Activated naive CD4-positive, alpha-beta T cell (primary cell): ENCODE data around the gene TRIM43.
"Not testable (repeated sequence)": the region's sequence is repeated elsewhere in the genome, so short reads cannot be mapped to it uniquely, and the experiment has no call there.

Experiments
- DNase-seq, 4 experiments: peaks; one replicate each; lab custom pipeline; 2025; lab: John Stamatoyannopoulos, UW

Gene TRIM43

DNA sequence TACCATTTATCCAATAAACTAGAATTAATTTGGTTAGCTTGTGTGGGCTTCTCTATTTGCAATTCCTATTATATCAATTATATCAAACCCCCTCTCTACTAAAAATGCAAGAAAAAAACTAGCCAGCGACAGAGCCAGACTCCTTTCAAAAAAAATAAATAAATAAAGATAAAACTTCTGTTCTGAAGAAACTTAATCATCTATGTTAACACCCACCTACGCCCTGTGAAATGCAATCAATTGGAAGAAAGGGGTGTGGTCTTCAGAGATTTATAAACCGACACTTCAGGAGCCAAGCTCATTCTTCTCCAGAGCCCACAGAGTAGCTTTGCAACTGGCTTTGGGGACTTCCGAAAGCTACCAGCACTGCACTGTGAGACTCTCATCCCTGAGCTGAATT lies at the start of gene TRIM43:
Gene TRIM43 (plus strand): TSS at position 301 of the 400 bp plus-strand sequence. CDS start 2,023 bp downstream, outside the sequence.
- not testable (repeated sequence) for DNase-seq

DNA sequence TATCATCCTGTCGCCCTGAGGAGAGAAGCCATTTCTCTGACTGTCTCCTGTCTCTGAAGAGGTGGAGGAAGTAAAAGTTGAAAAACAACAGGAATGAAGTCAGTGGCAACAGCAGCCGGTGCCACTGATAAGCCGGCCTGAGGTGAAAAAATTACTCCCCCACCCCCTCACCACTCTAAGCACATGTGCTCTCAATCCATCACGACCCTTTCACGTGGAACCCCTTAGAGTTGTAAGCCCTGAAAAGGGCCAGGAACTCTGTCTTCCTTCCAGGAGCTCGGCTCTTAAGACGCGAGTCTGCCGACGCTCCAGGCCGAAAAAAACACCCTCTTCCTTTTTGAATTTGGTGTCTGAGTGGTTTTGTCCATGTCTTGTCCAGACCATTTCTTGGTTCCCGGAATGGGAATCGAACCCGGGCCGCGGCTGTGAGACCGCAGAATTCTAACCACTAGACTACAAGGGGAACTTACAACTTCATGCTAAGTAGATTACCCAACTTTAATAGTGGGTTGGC lies 40.7 kb upstream of the TRIM43 start:
- no peak for DNase-seq

DNA sequence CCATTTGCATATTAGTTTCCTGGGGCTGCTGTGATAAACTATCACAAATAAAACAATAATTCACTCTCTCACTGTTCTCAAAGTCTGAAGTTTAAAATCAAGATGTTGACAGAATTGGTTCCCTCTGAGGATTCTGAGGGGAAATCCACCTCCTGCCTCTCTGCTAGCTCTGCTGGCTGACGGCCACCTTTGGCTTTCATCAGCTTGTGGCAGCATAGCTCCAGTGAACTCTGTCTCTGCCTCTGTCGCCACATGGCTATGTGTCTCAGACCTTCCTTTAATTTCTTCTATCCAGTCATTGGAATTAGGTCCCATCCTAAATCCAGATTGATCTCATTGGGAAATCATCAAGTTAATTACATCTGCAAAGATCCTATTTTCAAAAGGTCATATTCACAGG lies 38.9 kb upstream of the TRIM43 start:
- no peak for DNase-seq

DNA sequence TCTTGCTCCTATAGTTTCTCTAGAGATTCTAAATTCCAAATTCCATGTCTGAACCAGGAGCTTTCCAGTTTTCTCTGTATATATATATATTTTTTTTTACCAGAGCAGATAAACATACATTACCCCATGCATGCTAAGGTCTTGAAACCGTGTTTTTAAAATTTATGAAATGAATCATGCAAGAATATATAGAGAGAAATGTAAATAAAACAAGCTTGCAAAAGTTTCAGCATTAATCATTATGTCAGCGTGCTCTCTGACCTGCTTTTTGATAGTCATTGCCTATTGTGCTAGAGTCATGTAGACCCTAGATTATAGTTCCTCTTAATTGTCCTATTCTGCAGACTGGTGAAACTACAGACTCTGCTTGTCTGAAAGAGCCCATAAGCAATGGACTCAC lies 22.6 kb upstream of the TRIM43 start:
- DNase-seq = no peak

DNA sequence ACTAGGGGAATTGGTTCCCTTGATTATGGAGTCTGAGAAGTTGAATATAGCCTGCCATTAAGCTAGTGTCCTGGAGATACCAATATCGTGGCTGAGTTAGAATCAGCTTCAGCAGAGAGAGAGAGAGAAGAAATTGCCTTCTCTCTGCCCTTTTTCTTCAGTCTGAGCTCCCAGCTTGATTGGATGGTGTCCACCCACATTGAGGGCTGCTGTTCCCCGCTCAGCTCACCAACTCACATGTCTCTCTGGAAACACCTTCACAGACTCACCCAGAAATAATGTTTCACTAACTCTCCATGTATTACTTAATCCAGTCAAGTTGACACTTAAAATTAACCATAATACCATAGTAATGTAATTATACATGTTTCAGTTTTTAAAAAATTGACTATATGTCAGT lies 17.9 kb upstream of the TRIM43 start:
- no peak for DNase-seq

DNA sequence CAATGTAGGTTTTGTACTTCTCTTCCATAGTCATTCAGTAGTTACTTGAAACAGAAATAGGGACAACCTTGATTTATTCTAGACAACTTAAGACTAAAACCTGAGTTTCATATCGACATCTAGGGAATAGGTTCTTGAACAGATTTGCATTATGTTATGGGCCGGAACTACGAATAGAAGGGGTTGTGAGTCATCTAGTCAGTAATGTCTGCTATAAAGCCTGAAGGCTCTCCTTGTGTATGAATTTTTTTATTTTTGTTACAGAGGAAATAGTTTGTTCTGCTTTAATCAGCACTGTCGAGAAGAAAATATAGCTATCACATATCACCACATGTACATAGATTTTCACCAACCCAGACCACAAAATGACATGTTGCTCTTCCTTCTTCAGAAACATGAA lies 17.3 kb upstream of the TRIM43 start:
- no peak for DNase-seq

DNA sequence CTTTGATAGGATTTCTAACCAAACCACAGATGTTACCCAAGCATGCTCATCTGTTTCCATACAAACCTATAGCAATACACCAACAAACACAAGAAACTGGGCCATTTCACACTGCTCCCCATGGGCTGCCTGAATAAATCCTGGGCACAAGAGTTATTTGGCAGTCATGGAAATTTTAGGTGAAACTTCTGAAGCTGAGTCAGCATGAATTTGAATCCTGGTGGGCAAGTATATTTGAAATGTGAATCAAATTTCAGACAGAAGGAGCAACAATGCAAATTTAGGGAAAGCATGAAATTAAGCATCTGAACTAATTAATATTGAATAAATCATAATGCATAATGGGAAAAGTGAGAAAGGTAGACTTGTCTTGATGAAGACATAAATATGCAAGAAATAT lies 15.9 kb upstream of the TRIM43 start:
- DNase-seq = no peak

DNA sequence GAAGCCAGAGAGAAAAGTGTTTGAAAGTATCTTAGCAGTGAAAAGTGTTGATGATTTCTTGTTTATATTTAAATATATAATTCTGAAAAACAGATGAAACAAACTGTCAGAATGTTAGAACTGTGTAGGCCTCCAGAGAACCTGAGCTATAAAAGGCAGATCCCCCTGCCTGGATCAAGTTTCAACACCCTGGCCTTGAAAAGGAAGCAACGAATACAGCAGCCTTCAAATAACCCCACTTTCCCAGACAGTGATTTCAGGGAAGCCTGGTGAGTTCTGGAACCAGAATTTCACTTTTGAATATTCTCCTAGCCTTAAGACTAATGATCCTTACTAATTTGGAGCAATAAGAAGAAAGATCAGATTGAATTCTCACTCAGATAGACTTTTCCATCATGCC lies 13.3 kb upstream of the TRIM43 start:
- DNase-seq = no peak

DNA sequence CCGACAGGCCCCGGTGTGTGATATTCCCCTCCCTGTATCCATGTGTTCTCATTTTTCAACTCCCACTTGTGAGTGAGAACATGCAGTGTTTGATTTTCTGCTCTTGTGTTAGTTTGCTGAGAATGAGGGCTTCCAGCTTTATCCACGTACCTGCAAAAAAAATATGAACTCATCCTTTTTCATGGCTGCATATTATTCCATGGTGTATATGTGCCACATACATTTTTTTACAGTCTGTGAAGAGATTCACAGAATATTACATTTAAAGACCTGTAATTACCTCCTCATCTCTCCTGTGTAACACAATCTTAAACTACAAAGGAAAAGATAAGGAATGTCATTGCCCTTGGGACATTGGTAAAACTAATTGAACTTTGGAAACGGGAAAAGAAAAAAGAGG lies 8.3 kb upstream of the TRIM43 start:
- not testable (repeated sequence) for DNase-seq

DNA sequence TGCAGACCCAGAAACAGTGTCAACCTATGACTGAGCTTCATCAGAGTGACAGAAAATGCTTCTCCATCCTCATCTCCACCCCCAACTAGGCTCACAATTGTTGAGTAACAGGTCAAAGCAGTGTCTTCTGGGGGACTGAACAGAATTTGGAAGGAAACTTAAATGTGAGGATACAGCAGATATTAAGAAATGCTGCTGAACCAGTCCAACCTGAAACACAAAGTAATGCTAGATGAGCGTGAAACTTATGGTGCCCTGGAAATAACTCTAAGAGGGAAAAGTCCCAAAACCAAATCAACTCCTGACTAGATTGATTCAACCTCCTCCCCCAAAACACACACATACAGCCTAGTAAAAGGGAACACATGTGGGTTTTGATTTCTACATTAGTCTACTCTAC lies 7.5 kb upstream of the TRIM43 start:
- DNase-seq = not testable (repeated sequence)

DNA sequence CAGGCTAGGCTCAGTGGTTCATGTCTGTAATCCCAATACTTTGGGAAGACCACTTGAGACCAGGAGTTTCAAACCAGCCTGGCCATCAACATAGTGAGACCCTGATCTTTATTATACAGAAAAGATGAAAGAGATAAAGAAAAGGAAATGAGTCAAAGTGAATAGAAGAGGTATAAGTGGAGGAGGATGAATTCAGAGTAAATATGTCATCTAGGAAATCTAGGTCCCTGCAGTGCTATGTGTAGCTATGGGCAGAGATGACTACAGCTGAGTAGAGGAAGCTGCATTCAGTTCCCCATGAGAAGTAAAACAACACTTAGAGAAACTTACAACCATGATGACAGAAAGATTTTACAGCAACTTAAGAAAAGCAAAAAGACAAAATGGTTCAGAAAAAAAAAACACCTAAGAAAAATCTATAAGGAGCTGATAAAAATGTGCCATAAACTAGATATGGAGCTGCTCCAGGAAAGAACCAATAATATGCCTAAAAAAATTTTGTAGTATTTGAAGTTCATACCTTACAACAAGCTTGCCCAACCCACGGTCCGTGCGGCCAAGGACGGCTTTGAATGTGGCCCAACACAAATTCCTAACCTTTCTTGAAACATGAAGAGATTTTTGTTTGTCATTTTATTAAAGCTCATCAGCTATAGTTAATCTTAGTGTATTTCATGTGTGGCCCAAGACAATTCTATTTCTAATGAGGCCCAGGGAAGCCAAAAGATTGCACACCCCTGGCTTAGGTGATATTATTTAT lies 1.8 kb upstream of the TRIM43 start:
- DNase-seq = not testable (repeated sequence)

DNA sequence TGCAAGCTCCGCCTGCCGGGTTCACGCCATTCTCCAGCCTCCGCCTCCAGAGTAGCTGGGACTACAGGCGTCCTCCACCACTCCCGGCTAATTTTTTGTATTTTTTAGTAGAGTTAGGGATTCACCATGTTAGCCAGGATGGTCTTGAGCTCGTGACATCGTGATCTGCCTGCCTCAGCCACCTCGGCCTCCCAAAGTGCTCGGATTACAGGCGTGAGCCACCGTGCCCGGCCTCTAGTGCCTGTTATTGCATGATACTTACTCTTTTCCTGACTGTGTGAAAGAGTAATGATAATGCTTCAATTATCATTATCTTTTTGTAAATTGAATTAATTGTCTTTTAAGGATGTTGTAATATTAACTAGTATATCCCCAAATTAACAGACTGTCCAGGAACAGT lies 1.2 kb downstream of the TRIM43 start:
- DNase-seq = not testable (repeated sequence)

DNA sequence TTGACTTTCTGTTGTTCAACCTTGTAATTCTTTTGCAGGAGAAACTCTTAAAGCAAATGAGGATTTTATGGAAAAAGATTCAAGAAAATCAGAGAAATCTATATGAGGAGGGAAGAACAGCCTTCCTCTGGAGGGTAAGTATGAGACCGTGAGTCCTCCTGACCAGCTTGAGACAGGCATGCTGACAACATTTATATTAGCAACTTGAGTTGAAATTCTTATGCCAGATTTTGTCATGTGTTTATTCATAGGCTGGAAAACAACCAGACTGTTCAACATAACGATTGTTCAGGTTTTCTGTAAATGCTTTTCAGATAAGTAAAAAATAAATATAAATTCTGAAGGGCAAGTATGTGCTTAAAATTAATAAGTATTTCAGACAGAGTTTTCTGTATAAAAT lies 3.2 kb downstream of the TRIM43 start:
- not testable (repeated sequence) for DNase-seq

DNA sequence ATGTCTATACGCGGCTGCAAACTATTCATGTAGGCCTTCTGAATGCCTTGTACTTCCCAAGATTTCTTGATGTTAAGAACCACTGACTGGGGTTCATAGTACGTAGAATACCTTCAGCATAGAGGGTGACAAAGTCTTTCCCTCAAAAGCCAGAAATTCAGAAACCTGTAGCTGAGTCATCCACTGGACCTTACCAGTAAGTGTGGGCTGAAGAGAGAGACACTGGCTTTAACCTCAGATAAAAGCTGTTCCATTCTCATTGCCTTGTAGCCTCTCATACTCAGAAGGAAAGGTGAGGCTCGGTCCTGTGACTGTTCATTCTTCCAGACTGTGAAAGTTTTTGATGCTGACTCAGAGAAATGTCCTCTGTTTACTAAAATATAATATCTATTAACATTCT lies 9.5 kb downstream of the TRIM43 start:
- not testable (repeated sequence) for DNase-seq

DNA sequence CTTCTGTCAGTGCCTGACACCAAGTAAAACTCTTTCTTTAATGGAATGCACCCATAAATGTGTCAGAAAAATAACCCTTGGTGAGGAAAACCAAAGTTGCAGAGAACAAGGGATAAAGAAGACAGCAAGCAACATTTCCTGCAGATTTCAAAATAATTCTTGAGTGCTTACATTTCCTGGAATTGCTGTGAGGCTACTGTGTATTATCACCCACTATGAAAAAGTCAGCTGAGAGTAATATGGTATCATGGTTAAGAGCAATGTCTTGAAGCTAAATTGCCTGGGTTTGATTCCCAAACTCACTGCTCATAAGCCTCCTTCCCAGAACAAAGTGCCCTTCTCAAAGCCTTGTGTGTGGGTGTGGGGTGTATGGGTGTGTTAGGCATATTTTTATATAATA lies 10.3 kb downstream of the TRIM43 start:
- DNase-seq = not testable (repeated sequence)

DNA sequence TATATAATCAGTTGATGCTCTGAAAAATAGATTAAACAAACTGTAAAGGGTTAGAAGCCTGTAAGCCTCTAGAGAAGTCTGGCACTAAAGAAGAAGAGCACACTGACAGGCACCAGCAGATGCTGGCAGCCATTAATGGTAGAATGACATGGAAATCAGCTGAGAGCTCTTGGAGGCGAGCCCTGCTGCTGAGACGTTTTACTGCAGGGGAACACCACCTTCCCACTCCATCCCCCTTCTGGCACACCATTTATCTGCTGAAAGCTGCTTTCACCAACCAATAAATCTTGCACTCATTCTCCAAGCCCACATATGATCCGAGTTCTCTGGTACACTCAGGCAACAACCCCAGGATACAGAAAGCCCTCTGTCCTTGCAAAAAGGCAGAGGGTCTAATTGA lies 16.6 kb downstream of the TRIM43 start:
- not testable (repeated sequence) for DNase-seq

DNA sequence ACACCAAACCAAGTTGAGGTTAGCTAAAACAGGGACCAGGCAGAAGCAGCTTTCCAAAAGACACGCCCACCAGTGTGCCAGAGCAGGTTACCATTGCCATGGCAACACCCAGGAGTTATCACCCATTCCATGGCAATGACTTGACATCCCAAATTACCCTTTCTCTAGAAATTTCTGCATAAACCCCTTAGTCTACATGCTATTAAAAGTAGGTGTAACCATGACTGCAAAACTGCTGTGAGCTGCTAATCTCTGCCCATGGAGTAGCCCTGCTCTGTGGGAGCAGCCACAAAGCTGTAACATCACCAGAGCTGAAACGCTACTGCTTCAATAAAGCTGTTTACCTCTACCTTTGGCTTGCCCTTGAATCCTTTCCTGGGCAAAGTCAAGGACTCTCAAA lies 18.0 kb downstream of the TRIM43 start:
- DNase-seq = not testable (repeated sequence)

DNA sequence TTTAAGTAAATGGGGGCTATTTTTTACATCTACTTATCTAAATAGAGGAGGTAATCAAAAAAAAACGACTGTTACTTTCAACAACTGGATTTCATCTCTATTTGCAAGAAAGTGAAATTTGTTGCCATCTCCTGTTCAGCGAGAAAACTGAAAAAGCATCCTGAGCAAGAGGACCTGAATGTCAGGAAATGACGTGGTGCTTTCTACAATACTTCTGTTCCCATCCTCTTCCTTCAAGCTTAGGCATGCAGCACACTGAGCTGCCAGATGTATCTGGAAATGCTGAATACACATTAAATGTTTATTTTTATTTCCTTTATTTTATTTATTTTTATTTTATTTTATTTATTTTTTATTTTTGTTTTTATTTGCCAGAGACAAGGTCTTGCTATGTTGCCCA lies 21.2 kb downstream of the TRIM43 start:
- not testable (repeated sequence) for DNase-seq

DNA sequence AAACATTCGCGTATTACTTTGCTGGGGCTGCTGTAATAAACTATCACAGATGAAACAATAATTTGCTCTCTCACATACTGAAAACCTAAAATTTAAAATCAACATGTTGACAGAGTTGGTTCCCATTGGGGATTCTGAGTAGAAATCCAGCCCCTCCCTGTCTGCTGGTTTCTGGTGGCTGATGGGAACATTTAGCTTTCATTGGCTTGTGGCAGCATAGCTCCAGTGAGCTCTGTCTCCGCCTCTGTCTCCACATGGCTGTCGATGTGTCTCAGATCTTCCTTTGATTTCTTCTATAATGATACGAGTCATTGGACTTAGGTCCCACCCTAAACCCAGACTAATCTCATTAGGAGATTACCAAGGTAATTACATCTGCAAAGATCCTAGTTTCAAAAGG lies 30.9 kb downstream of the TRIM43 start:
- not testable (repeated sequence) for DNase-seq

DNA sequence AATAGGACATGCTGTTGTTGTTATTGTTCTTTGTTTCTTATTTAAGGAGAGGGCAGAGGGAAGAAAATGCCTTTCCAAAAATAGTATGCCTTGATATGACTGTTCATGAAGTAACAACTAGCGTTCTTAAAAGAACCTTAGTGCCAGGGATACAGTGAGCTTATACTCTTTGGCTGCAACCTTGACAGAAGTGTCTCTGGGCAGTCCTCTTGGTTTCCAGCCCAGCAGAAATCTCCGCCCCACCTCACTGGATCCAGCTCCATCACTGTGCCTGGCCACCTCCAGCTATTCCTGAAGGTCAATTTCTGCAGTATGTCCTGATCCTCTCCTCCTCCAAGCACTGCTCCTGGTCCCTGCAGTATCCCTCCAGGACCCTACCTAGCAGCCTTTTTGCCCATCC lies 39.2 kb downstream of the TRIM43 start:
- DNase-seq = not testable (repeated sequence)

DNA sequence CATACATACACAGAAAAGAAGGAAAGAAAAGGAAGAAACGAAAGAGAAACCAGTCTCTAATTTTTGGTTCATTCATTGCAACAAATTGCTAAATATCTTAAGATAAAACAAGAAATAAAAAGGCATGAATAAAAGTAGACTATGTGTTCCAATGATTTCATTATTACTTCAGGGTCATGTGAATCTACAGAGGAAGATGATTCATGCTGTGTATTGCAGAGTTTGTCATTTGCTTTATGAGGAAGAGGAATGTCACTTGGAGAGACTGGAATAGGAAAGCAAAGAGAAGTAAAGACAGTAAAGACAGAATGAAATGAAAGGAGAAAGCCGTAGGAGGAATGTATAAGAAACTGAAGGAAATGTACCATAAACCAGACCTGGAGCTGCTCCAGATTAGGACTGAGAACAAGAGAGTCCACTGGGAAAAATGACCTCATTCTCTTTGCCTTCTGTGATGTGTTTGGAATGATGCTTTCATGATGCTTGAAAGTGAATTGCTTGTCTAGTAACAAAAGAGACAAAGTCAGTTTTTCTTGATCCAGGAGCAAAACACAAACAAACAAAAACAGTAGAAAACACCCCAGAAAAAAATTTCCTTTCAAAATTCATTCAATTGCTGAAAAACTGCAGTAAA lies 41.9 kb downstream of the TRIM43 start:
- not testable (repeated sequence) for DNase-seq

DNA sequence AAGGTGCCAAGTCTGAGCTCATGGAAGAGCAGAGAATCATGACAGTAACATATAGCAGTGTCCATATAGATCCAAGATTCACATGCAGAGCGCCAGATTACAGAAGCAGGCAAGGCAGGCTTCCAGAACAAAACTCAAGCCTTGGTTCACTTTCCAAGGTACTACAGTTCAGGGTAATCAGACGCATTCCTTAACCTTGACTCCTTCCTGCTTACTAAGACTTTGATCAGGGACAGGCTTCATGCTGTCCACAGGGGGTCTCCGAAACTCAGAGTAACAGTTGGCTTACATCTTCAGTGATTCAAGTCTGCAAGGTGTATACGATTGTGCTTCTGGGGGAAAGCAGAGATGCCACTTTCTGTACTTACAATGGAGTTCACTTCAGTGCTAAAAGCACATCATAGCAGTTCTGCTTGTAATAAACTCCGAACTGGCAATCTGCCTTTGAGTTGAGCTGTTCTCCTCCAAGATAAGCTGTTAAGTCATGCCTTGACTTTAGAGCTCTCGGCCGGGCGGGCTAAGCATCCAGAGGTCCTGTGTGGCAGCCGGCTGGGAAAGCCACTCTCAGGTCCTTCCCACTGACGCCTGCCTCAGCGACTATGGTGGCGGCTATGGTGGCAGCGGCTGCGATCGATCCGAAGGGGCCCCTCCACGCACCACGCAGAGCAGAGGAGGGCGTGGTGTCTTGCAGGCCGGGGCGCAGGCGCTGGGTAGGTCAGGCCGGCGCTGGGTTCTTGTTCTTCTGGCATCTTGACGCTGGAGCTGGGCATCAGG lies 48.9 kb downstream of the TRIM43 start:
- DNase-seq = not testable (repeated sequence)

DNA sequence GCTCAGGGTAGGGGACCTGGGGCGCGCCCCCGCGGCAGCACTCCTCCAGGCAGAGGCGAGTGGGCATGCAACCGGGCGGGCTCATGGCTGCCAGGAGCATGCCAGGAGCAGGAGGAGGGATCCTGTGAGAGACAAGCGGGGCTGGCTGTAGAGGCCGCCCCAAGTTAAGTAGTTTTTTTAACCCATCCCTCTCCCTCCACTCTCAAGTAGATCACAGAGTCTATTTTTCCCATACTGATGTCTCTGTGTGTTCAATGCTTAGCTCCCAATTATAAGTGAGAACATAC lies 49.4 kb downstream of the TRIM43 start:
- DNase-seq = not testable (repeated sequence)
